Measurements from ENCODE around the gene CD82.

Gene CD82

DNA sequence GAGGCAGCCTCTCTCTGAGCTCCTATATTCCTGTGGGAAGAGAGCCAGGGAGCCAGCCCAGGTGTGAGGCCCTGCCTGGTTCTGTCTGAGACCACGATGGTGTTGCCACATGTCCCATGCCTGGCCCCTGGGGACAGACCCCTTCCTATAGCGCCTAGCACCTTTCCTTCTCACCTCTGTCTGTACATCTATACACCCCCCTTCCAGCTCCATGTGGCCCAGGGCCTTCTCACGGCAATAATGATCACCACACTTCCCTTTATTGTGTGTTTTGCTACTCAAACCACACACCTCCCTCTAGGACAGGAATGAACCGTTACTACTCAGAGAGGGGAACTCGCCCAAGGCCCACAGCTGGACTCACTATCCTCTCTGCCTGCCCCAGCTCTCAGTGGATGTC, 12.8 kb downstream of the CD82 start:
- no peak for DNase-seq

DNA sequence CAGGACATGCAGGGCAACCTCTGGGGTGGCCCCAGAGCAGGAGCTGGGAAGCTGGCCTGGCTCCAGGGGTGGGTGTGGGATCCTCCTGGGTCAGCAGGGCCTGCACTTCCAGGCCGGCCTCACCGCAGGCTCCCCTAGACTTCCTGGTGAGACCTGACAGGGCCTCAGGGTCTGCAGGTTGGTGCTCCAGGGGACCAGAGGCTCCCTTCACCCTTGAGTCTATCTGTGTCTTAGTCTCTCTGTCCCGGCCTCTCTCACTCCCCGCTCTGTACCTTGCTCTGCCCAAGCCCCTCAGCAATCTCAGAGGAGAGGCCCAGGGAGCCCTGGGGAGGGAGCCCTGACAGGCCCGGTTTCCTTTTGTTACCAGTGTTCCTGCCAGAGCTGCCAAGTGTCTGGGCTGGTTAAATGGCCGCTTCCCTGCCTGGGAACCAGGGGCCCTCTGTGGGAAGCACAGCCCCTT, 13.9 kb downstream of the CD82 start:
- no peak for DNase-seq

DNA sequence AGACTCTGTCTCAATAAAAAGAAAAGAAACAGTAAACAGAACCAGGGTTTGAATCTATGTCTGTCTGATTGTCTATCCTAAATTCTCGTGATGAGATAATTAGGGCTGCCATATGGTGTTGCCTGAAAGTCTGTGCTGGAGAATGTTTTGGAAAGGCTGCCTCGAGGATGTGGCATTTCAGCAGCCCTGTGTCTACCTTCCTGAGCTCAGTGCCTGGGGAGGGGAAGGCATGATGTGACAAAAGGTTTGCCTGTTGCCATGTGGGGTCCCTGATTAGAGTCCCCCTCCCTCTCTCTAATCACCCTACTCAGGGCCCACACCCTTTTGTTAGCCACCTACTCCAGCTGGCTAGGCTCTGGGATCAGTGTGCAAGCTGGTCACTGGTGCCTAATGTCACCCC, 15.2 kb downstream of the CD82 start:
- no peak for DNase-seq

DNA sequence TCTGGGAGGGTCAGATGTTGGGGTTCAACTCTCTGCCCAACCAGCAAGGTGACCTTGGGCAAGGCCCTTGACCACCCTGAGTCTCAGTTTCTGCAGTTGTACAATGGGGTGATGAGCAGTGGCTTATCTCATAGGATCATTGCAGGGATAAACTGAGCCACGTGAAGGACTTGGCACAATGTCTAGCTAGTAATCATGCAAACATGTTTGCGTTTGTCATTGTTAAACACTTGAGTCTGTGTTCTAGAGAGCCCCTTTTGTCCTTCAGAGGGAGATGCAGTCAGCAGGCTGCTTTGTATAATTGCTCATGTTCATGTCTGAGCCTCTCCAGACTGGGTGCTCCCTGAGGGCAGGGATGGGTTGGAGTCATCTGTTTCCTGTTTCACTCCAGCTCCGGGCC, 15.8 kb downstream of the CD82 start:
- DNase-seq = peak; percentile 55

DNA sequence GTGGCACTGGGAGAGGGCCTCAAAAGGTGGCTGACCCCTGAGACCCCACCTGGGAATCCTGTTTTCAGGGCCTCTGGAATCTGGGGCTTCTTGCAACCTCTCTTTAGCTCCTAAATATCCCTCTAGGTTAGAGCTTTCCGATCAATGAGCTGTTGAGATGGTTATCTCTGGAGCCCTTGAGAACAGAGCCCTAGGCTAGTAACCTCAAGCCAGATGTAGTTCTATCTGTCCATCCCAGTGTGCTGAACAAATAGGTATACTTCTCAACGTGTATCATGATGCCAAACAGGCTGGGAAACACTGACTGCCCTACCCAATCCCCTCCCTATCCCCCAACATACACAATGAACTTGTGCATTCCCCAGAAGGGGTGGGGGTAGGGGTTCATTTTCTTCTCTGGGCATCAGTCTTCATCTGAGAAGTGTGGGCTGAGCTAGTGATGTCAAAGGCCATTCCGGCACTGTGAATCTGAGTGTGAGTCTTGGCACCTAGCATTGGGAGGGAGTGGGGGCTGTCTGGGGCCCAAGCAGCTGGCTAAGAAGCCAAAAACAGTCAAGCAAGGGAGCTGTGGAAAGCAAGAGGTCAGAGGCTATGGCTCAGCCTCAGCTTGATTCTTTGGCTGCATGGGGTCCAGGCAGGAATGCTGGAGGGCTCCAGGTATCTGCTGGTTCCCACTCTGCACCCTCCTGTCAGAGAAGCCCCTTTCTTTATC, 17.3 kb downstream of the CD82 start:
- DNase-seq = no peak

DNA sequence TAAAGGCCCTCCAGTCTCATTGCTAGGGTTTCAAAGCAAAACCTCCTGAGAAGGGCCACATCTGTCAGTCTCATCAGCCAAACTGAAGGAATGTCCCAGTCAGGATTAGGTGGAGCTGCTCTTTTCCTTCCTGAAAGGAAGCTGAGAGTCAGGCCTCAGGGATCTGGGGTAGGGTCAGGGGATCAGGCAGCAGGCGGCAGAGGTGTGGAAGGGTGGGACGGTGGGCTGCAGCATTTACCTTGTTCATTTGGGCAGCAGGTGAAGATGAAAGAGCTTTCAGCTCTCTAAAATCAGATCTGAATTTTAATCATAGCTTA, 17.8 kb downstream of the CD82 start:
- DNase-seq = no peak

DNA sequence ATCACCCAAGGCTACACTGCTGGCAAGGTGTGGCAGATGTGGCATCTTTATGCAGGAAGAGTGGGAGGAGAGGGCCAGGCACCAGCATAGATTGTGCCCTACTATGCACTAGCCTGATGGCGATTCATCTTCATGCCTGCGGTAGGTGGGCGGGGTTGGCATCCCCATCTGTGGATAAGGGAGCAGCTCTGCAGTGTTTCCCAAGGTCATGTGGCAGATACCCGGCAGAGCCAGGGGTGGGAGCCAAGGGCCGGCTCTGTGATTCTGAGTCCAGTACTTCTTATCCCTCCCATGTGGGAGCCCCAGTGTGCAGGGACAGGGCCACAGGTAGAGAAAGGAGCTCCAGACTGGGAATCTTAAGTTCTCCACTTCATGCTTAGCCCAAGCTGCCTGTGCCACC, 20.0 kb downstream of the CD82 start:
- no peak for DNase-seq

DNA sequence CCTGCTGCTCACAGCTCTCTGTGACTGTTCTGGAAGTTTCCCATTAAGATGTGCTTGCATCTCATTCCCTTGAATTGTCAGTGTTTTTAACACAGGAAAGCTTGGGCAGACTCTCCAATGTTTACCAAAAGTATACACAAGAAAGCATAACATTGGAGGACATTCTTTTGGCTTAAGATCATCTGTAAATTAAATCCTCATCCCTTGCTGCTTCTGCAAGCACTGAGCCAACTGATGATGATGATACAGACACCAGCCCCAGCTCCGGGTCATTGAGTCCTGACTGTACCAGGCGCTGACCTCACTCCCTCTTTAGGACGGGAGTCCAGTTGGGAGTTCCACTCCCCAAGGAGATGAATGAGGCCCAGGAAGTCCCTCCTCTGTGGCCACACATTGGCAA, 23.8 kb downstream of the CD82 start:
- DNase-seq = no peak

DNA sequence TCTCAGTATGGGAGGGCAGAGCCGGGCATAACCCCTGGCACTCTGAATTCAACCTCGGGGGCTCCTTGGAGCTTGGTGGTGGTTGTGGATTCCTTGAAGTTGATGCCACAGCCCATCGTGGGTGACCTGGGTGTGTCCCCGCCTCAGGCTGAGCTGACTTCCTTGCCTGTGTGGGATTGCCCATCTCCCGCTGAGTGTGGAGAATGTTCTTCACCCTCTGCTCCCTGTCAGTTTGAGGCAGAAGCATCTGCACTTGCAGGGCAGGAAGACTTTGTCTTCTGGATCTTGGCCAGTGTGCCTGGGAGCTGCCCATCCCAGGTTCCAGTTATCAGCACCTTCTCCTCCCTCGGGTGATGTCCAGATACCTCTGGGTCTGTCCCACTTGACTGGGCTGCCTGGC, 25.3 kb downstream of the CD82 start:
- DNase-seq = no peak

DNA sequence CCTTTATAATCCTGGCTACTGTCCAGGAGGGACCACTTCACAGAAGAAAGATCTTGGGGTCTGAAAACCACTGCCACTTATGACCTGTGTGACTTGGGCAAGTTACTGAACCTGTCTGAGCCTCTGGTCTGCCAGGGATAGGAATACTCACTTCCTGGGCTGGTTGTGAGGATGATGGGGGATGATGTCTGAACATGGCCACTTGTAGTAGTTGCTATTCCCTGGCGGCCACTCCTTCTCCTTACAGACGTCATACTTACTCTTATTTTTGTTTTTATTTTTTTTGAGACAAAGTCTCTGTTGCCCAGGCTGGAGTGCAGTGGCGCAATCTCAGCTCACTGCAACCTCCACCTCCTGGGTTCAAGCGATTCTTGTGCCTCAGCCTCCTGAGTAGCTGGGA, 26.1 kb downstream of the CD82 start:
- DNase-seq = no peak

DNA sequence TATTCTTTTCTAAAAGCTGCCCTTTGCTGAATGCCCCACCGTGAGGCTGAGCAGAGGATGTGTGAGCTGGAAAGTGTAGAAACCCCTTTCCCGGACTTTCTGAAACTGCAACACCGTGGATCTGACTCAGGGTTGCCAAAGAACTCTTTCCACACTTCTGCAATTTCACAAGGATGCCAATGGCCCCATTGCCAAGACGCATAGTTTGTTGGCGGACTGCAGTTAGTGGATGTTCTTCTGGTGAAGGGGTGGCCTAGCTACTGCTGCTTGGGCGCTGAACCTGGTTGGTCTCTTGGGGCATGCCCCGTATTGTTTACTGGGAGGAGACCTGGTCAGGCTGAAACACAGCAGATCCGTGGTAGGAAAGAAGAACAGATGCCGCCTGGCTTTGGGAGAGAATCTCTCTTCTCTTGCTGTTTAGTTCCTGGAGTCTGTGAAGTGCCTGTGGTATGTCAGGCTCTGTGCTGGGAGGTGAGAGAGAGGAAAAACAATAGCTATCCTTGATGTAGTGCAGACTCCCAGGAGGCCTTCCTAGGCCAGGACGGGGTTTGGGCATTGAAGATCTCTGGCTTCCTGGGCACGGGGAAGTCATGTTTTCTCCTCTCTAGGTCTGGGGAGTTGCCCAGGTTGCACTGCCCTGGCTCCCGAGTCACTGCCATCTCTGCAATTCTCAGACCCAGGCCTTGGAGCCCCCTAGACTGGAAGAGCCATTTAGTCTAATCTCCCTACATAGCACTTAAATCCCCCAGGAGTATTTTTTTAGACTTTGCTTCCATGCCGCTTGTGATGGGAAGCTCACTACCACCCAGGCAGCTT, 26.9 kb downstream of the CD82 start:
- no peak for DNase-seq

DNA sequence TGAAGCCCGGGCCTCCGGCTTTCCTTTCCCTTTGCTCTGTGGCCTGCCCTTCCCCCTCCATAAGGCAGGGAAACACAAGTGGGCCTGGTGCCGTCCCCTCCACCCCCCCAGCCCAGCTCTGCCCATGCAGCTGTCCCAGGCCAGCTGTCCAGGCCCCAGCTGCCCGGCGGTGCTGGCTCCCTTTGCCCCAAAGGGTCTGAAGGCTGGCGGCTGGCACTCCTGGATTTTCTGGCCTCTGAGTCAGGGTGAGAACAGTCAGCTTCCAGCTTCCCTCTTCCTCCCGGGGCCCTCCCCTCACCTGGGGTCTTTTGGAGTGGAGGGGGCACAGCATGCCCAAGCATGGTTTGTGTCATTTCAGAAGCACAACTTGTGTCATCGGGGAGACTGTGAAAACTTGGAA, 27.8 kb downstream of the CD82 start:
- no peak for DNase-seq

DNA sequence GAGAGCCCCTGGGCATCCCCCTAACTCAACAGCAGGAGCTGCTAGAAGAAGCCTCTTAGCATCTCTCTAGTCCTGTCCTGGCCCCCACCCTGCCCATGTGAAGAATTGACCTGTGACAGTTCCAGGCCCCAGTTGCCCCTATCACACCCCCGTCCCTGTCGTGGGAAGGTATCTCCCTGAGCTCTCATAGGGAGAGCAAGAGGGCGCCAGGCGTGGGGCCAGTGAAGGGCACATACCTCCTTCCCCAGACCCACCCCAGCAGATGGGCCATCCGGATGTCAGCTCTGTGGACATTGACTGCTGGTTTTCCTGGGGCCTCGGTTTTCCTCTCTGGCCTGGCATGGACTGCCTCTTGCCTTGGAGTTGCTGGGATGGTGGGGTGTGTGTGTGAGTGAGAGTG, 29.5 kb downstream of the CD82 start:
- DNase-seq = no peak

DNA sequence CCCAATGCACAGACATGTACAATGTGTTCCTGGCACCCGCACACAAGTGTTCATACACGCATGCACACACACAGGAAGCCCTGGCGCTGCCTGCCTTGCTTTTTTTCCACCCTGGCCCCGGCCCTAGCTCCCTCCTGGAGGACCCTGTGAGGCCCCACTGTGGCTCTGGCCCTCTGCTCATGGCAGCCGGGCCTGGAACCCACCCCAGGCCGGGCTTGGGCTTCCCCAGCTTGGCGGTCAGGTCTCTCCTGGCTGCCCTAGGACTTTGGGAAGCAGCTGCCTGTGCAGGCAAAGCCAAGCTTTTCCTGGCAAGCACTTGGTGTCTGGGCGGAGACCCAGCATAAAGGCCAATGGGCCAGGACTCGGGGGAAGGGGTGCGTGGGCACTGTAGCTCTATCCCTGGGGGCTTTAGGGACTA, 30.5 kb downstream of the CD82 start:
- peak; percentile 63 for DNase-seq

DNA sequence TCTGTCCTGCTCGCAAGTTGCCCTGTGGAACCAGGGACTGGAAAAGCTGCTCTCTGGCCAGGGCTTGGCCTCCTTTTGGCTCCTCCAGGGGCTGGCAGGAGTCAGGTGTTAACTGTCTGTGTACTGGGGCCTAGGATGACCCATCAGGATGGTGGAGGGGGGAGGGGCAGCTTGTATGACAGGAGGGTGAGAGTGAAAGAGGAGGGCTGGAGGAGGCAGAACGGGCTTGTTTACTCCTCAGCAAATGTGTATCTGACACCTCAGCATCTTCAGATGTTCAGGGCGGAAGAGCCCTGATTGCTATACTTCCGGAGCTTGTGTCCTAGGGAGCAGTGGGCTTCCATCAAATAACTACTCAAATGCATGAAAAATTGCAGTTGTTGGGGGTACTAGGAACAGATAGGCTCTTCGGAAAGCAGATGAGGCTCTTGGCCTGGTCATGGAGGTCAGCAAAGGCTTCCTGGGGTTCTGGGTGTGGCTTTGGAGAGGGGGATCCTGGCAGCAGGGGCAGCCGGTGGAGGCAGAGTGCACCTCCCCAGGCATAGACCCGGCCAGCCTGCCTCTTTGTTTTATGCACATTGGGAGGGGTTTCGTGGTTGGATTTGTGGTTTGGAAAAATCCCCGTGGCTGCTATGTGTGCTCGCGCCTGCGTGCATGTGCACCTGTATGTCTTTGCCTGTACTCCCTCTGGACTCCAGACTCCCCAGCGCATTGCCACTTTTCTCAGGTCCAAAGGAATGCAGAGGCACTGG, 31.2 kb downstream of the CD82 start:
- no peak for DNase-seq

DNA sequence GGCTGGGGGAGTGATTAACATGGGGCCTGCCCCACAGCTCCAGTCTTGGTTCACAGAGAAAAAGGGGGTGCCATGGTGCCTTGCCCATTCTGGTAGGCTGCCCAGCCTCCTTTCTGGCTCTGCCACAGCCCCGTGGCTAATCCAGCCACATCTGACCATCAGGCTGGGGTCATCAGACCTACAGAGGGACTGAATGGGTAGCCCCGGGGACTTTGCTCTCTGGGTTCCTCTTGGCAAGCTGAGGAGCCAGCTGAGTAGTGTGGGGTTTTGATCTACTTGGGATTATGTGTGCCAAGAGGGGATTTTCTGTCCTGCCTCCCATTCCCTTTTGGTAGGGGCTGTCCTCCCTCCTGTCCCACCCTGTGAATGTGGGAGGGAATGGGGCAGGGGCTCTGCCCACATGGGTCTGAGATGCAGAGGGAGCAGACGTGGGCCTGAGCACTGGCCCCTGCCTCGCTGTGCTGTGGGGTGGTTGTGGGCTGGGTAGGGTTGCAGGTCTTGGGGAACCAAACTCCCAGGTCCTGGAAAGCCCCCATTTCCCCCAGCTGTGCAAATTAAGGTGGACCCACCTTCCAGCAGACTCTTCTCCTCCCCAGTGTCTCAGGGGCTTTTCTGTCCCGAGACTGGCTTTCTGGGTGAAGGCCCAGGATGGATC, 32.0 kb downstream of the CD82 start:
- DNase-seq = no peak

DNA sequence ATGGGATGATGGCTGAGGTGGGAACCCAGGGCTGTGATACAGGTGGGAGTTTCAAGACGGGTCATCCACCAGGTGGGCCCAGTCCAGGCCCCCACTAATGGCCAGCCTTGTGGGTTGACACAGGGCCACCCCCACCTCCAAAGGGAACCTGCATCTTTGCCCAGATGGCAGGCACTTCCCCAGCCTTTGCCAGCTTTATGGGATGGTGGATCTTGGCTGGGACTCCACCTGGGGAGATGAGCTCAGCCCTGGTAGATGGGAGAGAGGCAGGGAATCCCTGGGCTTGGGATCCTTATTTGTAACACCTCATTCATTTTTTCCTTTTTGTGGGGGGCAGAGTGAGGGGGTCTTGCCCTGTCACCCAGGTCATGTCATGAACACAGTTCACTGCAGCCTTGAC, 33.4 kb downstream of the CD82 start:
- no peak for DNase-seq

DNA sequence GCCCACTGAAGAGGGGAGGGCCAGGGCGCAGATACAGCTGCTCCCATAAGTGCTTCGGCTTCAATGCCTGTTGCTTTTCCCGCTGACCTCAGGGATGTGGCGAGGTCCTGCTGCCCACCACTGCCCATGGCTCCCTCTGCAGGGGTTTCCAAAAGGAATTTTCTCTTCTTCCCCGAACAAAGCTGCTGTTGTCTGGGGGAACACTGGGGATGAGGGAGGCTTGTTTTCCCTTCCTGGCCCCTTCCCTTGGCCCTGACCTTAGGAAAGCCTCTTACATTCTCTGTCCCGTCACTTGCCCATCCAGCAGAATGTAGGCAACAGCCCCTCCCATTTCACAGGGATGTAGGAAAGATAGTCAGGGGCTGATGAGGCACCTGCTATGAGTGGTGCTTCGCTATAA, 34.8 kb downstream of the CD82 start:
- no peak for DNase-seq

DNA sequence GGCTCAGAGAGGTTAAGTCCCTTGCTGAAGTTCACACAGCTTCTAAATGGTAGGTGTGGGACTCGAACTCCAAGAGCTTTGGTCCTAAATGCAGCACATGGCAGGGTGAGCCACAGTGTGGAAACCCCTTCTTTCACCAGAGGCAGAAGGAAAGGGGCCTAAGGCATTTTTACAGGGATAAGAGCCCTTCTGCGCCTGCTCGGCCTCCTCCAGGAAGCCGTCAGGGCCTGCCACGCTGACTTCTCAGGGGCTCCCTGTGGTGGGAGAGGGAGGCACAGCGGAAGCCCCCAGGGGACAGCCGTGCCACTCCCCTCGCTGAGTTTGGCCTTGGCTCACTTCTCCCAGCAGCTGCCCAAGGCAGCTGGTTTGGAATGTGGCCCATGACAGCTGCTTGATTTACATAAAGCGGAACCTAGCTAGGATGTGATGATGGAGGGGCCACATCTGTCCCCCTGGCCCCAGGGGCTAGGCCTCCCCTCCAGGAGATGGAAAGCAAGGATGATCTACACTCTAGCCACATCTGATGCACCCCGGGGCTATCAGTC, 35.4 kb downstream of the CD82 start:
- DNase-seq = peak; percentile 48

DNA sequence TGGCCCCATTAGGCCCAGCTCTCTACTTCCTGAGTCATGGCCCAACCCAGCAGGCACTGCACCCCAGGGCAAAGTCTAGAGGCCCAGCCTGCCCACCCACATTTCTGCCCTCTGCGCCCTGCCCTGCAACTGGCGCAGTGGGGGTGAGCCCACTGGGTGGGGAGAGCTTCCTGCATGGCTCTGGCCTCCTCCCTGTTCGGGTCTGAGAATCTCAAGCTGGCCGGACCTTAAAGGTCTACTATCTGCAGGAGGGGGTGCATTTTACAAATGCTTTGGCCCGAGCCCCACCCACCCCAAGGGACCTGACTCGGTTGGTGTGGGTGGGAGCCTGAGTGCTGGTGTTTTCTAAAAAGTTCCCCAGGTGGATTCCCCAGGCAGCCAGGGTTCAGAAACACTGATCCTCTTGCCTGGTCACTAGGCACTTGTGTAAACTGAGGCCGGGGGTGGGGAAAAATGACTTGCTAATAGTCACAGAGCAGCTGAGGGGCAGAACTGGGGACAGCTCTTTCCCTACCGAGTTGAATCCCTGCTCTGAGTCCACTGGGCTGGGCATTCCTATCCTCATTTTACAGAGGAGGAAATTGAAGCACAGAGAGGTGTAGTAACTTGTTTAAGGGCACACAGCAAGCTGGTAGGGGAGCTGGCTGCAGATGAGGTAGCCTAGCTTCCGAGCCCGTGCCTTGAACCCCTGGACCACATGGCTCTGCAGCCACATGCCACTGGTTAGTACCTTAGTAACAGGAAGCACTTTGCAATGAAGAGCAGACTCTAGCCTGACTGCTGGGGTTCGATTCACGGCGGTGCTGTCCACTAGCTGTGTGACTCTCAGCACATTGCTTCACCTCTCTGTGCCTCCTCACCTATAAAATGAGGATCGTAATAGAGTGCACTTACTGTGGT, 36.3 kb downstream of the CD82 start:
- no peak for DNase-seq

DNA sequence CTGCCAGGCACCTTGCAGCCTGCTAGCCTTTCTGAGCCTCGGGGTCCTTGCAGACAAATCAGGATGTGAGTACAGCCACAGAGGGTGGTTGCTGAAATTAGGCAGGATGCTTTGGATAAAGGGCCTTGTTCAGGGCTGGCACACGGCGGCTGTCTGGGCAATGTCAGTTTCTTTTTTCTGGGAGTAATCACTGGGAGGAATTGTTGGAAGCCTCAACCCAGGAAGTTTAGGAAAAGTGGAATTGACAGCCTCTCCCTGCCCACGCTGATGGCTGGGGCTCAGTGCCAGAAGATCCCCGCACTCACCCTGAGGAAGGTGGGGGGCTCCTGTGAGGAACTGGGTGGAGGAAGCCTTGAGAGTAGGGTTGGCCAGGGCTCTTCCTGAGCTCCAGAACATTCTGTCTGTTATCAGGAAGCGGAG, 37.4 kb downstream of the CD82 start:
- DNase-seq = no peak

DNA sequence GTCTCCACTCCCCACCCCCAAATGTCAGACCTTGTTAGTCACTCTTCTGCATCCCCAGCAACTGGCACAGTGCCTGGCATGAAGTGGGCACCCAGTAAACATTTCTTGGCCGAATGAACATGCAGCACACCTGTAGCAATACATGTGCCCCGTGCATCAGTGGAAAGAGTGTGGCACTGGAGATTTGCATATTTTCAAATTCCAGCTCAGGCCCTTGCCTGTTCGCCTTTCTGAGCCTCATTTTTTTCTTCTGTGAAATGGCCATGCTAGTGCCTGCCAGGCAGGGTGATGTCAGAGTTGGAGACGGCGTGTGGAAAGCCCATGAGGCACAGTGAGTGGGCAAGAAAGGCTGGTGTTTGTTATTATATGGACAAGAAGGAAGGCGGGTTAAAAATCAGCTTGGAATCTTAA, 38.7 kb downstream of the CD82 start:
- peak; percentile 82 for DNase-seq

Measured in NCI-H1092 treated with DMSO at 0.1 percent for 48 hours (cell line).